SJSA1 (cell line): Measurements from ENCODE around the gene SLC44A5. TPM values are rescaled to one million over a fixed set of nuclear protein-coding genes. Genes with fewer than 3 reads are reported as not detected.

Source experiments
- DNase-seq, 2 experiments: peaks; one replicate each; pipeline ENCODE4 v3.0.0-alpha.2; 2015 to 2020; ENCODE audit warnings: low spot score in 2 of 2, low read depth in 1 of 2
- H3K27ac ChIP-seq: fragments of 250-450 bp; sonication (Bioruptor Pico); 2 replicates; pipeline ENCODE4 v1.5.1; 2020; ENCODE audit warnings: mild to moderate bottlenecking, moderate library complexity
- H3K27me3 ChIP-seq: fragments of 250-450 bp; sonication (Bioruptor Pico); replicated peaks from 2 replicates; pipeline ENCODE4 v1.5.1; 2020; ENCODE audit warnings: mild to moderate bottlenecking, moderate library complexity
- H3K36me3 ChIP-seq: fragments of 250-450 bp; sonication (Bioruptor Pico); 2 replicates; pipeline ENCODE4 v1.5.1; 2020; ENCODE audit warnings: mild to moderate bottlenecking
- H3K4me1 ChIP-seq: fragments of 250-450 bp; sonication (Bioruptor Pico); replicated peaks from 2 replicates; pipeline ENCODE4 v1.6.1; 2021; ENCODE audit warnings: mild to moderate bottlenecking
- H3K4me3 ChIP-seq: fragments of 250-450 bp; sonication (Bioruptor Pico); 2 replicates; pipeline ENCODE4 v1.5.1; 2020; ENCODE audit warnings: mild to moderate bottlenecking
- H3K9me3 ChIP-seq: fragments of 250-450 bp; sonication (Bioruptor Pico); replicated peaks from 2 replicates; pipeline ENCODE4 v1.5.1; 2020; ENCODE audit warnings: mild to moderate bottlenecking
- total RNA-seq: library from RNA; depleted of rRNA; stranded (reverse); fragments of >200 nt; shearing (Covaris generic); gene quantifications from 2 replicates; pipeline ENCODE4 v1.2.3, GENCODE V29; 2014; rRNA removed

Gene SLC44A5
- total RNA-seq, 1 experiment from 2014 or later, result 0.05 TPM

- Histone ChIP-seq H3K4me3 (no peak overlapping the region), H3K4me1 (no peaks in the 10 kb centered on the region), H3K27ac (no peak overlapping the region)
Measured at GRCh38 chr1:75165264-75165663, 445.6 kb downstream of the SLC44A5 start.

GRCh38 chr1:75159154-75159553 is 451.8 kb downstream of the SLC44A5 start:
- Histone ChIP-seq H3K9me3 (no peaks in the 10 kb centered on the region), H3K4me1 (no peaks in the 10 kb centered on the region), H3K4me3 (no peak overlapping the region), H3K27me3 (no peaks in the 10 kb centered on the region), H3K27ac (no peak overlapping the region), H3K36me3 (peaks cover 48% of the 10 kb centered on the region)
- DNase-seq, result no peak

More at GRCh38 chr1:75165264-75165663, 445.6 kb downstream of the SLC44A5 start:
- no peaks in the 10 kb centered on the region for H3K27me3 ChIP-seq
- H3K9me3 ChIP-seq, result no peaks in the 10 kb centered on the region
- H3K36me3 ChIP-seq, result peaks cover 9% of the 10 kb centered on the region
- no peak for DNase-seq

Other genes starting within 250 kb of the SLC44A5 start
- gene ACADM, start 113.6 kb upstream of the SLC44A5 start, total RNA-seq, result 52.0 and 76.4 TPM in 2 replicates
- gene RABGGTB, start 175.1 kb upstream of the SLC44A5 start, total RNA-seq, result 144 and 184 TPM in 2 replicates
- gene MSH4, start 185.8 kb upstream of the SLC44A5 start, total RNA-seq, result 0.13 TPM in 1 of 2 replicates, not detected in the other